GM12801 (cell line): ENCODE measurements around the gene SLC12A7.

ENCODE experiments used
- CTCF ChIP-seq: IDR thresholded peaks from one replicate; pipeline ENCODE4 v1.5.1; 2011; ENCODE audit warnings: control low read depth; ENCODE audit not compliant: insufficient read length; ENCODE audit errors: extremely low read depth

Gene SLC12A7

GRCh38 chr5:1111727-1112289, at the start of gene SLC12A7:
SLC12A7 (minus strand) TSS chr5:1112063; CDS start chr5:1111991, 72 bp downstream.
- no peak for TF ChIP-seq CTCF

GRCh38 chr5:1161108-1161832, 49.4 kb upstream of the SLC12A7 start:
- TF ChIP-seq CTCF = no peak

GRCh38 chr5:1159774-1160406, 48.0 kb upstream of the SLC12A7 start:
- no peak for TF ChIP-seq CTCF

GRCh38 chr5:1159341-1159675, 47.4 kb upstream of the SLC12A7 start:
- no peak for TF ChIP-seq CTCF

- no peak for TF ChIP-seq CTCF
These were observed 46.9 kb upstream of the SLC12A7 start for GRCh38 chr5:1158647-1159340.

- TF ChIP-seq CTCF = no peak
These were observed 45.0 kb upstream of the SLC12A7 start for GRCh38 chr5:1156754-1157460.
